IMR-90 (cell line): Measurements from ENCODE around the gene UBE2L3.

ENCODE experiments used
- CTCF ChIP-seq: conservative IDR thresholded peaks from 2 replicates; pipeline ENCODE4 v1.5.1; 2012; ENCODE audit warnings: mild to moderate bottlenecking, low read depth, low read length, improper control_type of control experiment
- FOS ChIP-seq: fragments of 150-350 bp; IDR thresholded peaks from 2 replicates; pipeline ENCODE4 v1.6.1; 2016; ENCODE audit warnings: low read depth, low read length
- MAFK ChIP-seq: IDR thresholded peaks from 2 replicates; pipeline ENCODE4 v1.6.1; 2012; ENCODE audit warnings: low read depth, low read length, improper control_type of control experiment
- MXI1 ChIP-seq: IDR thresholded peaks from 2 replicates; pipeline ENCODE4 v1.6.1; 2012; ENCODE audit warnings: low read depth, mild to moderate bottlenecking, low read length, moderate library complexity, borderline replicate concordance
- NFE2L2 ChIP-seq: fragments of 150-350 bp; IDR thresholded peaks from 2 replicates; pipeline ENCODE4 v1.6.1; 2016; ENCODE audit warnings: low read depth, mild to moderate bottlenecking, low read length
- POLR2A ChIP-seq: IDR thresholded peaks from 2 replicates; pipeline ENCODE4 v1.6.1; 2012; ENCODE audit warnings: mild to moderate bottlenecking, low read depth, low read length
- RAD21 ChIP-seq: IDR thresholded peaks from 2 replicates; pipeline ENCODE4 v1.6.1; 2012; ENCODE audit warnings: low read length, improper control_type of control experiment
- RCOR1 ChIP-seq: IDR thresholded peaks from 2 replicates; pipeline ENCODE4 v1.6.1; 2012; ENCODE audit warnings: mild to moderate bottlenecking, low read length, improper control_type of control experiment; ENCODE audit not compliant: insufficient replicate concordance
- RFX5 ChIP-seq: IDR thresholded peaks from 2 replicates; pipeline ENCODE4 v1.8.0; 2012; ENCODE audit warnings: low read depth, mild to moderate bottlenecking, low read length, moderate library complexity
- TF ChIP-seq, protein P1 (sequence below): fragments of 150-350 bp; IDR thresholded peaks from 2 replicates; pipeline ENCODE4 v1.6.1; 2017; ENCODE audit warnings: mild to moderate bottlenecking, antibody characterized with exemption, low read length, low read depth

- no peak for TF ChIP-seq MXI1
- no peak for TF ChIP-seq CTCF
- no peak for TF ChIP-seq POLR2A
- TF ChIP-seq RAD21, result no peak
- TF ChIP-seq MAFK, result no peak
- no peak for TF ChIP-seq NFE2L2
- no peak for TF ChIP-seq RFX5
- TF ChIP-seq, protein P1, sequence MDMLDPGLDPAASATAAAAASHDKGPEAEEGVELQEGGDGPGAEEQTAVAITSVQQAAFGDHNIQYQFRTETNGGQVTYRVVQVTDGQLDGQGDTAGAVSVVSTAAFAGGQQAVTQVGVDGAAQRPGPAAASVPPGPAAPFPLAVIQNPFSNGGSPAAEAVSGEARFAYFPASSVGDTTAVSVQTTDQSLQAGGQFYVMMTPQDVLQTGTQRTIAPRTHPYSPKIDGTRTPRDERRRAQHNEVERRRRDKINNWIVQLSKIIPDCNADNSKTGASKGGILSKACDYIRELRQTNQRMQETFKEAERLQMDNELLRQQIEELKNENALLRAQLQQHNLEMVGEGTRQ, result no peak
- TF ChIP-seq FOS, result no peak
- no peak for TF ChIP-seq RCOR1
Measured at GRCh38 chr22:21606775-21607174, 39.3 kb downstream of the UBE2L3 start.
